ENCODE measurements around the gene PSAP.

PSAP gene

GRCh38 chr10:71771204-71771603, 79.8 kb downstream of the PSAP start:
- no peaks in the 10 kb centered on the region for H3K9me3 ChIP-seq (ENCODE audit: low read length)
- H3K4me3 ChIP-seq (ENCODE audit: low read length): no peak overlapping the region
- H3K27me3 ChIP-seq (ENCODE audit: insufficient read depth, low read length): peaks cover 40% of the 10 kb centered on the region
- H3K36me3 ChIP-seq (ENCODE audit: insufficient read depth, low read length): no peaks in the 10 kb centered on the region
- no peak overlapping the region for H2AFZ ChIP-seq (ENCODE audit: low read depth, low read length)
- peaks cover 2% of the 10 kb centered on the region for H3K4me1 ChIP-seq (ENCODE audit: insufficient read depth, low read length)

- Histone ChIP-seq H3K9me3 (ENCODE audit: low read length) (no peaks in the 10 kb centered on the region), H2AFZ (ENCODE audit: low read depth, low read length) (no peak overlapping the region), H3K27me3 (ENCODE audit: insufficient read depth, low read length) (peaks cover 36% of the 10 kb centered on the region), H3K4me1 (ENCODE audit: insufficient read depth, low read length) (peaks cover 2% of the 10 kb centered on the region), H3K36me3 (ENCODE audit: insufficient read depth, low read length) (no peaks in the 10 kb centered on the region), H3K4me3 (ENCODE audit: low read length) (no peak overlapping the region)
Observed at GRCh38 chr10:71770789-71771188, 80.3 kb downstream of the PSAP start.

GRCh38 chr10:71770255-71770654, 80.8 kb downstream of the PSAP start:
- Histone ChIP-seq H3K27me3 (ENCODE audit: insufficient read depth, low read length) (peaks cover 38% of the 10 kb centered on the region), H3K9me3 (ENCODE audit: low read length) (no peaks in the 10 kb centered on the region), H3K4me1 (ENCODE audit: insufficient read depth, low read length) (peaks cover 2% of the 10 kb centered on the region), H3K36me3 (ENCODE audit: insufficient read depth, low read length) (no peaks in the 10 kb centered on the region), H2AFZ (ENCODE audit: low read depth, low read length) (no peak overlapping the region), H3K4me3 (ENCODE audit: low read length) (no peak overlapping the region)

GRCh38 chr10:71769279-71769823, 81.7 kb downstream of the PSAP start:
- peaks cover 2% of the 10 kb centered on the region for H3K4me1 ChIP-seq (ENCODE audit: insufficient read depth, low read length)
- no peaks in the 10 kb centered on the region for H3K9me3 ChIP-seq (ENCODE audit: low read length)
- peaks cover 37% of the 10 kb centered on the region for H3K27me3 ChIP-seq (ENCODE audit: insufficient read depth, low read length)
- no peak overlapping the region for H3K4me3 ChIP-seq (ENCODE audit: low read length)
- H3K36me3 ChIP-seq (ENCODE audit: insufficient read depth, low read length): no peaks in the 10 kb centered on the region
- no peak overlapping the region for H2AFZ ChIP-seq (ENCODE audit: low read depth, low read length)

- H3K9me3 ChIP-seq (ENCODE audit: low read length): no peaks in the 10 kb centered on the region
- H3K27me3 ChIP-seq (ENCODE audit: insufficient read depth, low read length): peaks cover 23% of the 10 kb centered on the region
- H3K4me3 ChIP-seq (ENCODE audit: low read length): no peak overlapping the region
- no peaks in the 10 kb centered on the region for H3K36me3 ChIP-seq (ENCODE audit: insufficient read depth, low read length)
- H2AFZ ChIP-seq (ENCODE audit: low read depth, low read length): no peak overlapping the region
- H3K4me1 ChIP-seq (ENCODE audit: insufficient read depth, low read length): peaks cover 2% of the 10 kb centered on the region
Observed at GRCh38 chr10:71767420-71768035, 83.5 kb downstream of the PSAP start.

GRCh38 chr10:71766717-71767419, 84.2 kb downstream of the PSAP start:
- H3K9me3 ChIP-seq (ENCODE audit: low read length): no peaks in the 10 kb centered on the region

More at GRCh38 chr10:71766717-71767419, 84.2 kb downstream of the PSAP start:
- Histone ChIP-seq H2AFZ (ENCODE audit: low read depth, low read length) (no peak overlapping the region), H3K4me3 (ENCODE audit: low read length) (no peak overlapping the region), H3K4me1 (ENCODE audit: insufficient read depth, low read length) (peaks cover 2% of the 10 kb centered on the region), H3K36me3 (ENCODE audit: insufficient read depth, low read length) (no peaks in the 10 kb centered on the region), H3K27me3 (ENCODE audit: insufficient read depth, low read length) (peaks cover 17% of the 10 kb centered on the region)
